ENCODE results near the gene ANKRD16.
"Not testable (repeated sequence)": the region's sequence is repeated elsewhere in the genome, so short reads cannot be mapped to it uniquely, and the experiment has no call there.

The ANKRD16 gene

GRCh38 chr10:5889624-5890451 lies at the start of gene ANKRD16, which contains the start of gene FBH1:
Gene ANKRD16 (minus strand): TSS chr10:5889893. CDS start chr10:5889354, 539 bp downstream.
Gene FBH1 (plus strand): TSS chr10:5890243. CDS start chr10:5890346, 103 bp downstream.
- DNase-seq (ENCODE audit: low read depth) = peak; percentile 98

DNA sequence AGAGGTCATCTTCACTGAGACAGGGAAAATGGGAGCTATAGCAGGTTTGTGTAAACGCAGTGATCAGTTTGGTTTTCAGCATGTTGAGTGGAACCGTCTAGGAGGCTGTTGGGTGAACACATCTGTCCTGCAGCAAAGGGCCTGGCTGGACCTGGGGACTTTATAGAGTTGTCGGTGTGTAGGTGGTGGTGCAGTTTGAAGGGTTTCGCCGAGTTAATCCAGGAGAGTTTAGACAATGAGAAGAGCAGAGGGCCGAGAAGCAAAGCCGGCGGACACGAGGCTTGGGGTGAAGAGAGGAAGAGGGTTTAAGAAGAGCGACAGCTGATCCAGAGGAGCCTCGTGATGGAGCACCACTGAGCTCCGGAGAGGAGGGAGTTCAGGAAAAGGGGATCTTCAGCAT lies 48.6 kb upstream of the ANKRD16 start:
- no peak for DNase-seq (ENCODE audit: low read depth)

DNA sequence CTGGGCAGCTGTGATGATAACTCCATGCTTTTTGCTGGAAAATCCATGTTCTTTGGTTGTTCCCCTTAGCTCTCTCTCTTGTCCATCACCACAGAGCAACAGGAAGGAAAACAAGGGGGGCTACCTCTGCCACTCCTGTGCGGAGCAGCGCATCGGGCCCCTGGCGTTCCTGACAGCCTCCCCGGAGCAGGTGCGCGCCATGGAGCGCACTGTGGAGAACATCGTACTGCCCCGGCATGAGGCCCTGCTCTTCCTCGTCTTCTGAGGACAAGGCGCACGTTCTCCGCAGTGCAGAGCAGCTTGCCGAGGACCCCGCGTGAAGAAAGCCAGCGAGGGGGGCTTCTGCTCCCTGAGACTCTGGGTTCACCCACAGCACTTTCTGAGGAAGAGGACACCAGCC lies 47.3 kb upstream of the ANKRD16 start:
- no peak for DNase-seq (ENCODE audit: low read depth)

DNA sequence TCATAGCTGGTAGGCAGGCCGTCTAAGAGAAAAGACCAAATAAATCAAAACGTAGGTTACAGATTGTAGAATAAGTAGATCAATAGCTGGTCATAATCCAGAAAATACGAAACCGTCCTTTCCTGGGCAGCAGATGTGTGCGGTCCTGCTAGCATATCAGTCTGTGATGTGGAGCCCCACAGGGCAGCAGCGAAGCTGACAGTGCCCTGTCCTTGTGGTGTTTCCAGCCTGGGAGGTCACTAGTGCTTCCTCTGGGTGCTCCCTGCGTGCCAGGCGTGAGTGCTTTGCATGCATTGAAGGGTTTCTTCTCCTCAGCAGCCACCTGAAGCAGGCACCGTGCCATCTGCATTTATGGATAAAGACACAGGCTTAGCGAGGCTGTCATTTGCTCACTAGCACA lies 45.9 kb upstream of the ANKRD16 start:
- no peak for DNase-seq (ENCODE audit: low read depth)

- no peak for DNase-seq (ENCODE audit: low read depth)
Observed at GRCh38 chr10:5933909-5934546, 44.3 kb upstream of the ANKRD16 start.

DNA sequence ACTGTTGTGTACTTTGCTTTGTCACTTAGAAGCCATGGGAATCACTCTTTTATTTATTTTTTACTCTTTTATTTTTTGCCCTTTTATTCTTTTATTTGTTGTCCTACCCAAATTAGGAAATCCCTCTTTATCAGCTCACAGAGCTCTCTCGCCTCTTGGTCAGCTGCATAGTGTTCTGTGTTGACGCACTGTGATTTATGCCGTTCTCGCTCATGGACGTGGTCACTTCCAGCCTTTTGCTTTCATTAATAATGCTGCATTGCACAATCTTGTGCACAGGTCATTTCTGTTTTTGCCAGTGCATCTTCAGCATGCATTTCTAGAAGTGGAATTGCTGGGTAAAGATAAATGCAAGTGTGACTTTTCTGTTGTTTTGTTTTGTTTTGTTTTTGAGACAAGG lies 42.7 kb upstream of the ANKRD16 start:
- DNase-seq (ENCODE audit: low read depth) = peak; percentile 92

DNA sequence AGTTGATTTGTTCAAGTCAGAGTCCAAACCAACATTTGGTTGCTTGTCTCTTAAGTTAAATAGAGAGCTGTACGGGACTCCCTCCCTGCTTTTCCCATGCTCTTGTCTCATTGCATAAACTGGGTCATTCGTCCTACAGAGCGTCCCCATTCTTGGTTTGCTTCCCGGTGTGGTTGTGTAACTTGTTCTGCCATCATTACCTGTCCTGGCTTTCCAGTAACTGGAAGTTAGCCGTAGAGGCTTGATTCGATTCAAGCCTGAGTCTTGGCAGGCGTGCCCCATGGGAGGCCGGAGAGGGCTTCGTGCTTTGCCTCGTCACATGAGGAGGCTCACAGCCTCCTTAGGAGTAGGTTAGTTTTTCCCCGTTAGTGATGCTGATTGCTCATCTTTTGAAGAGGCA lies 40.6 kb upstream of the ANKRD16 start:
- DNase-seq (ENCODE audit: low read depth) = no peak

DNA sequence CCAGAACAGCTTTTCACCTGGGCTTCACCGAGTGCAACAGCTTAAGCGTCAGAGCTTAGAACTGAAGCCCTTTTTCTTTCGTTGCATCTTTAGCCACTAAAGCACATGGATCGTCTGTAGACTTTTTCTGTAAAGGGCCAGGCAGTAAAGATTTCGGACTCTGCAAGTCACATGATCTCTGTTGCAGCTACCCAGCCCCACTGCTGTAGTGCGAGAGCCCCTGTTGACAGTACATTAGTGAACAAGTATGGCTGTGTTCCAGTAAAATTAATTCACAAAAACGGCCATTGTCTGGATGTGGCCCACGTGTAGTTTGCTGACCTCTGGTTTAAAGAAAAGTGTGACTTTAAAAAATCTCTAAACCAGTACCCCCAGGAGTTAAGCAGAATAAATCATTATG lies 39.7 kb upstream of the ANKRD16 start:
- DNase-seq (ENCODE audit: low read depth) = no peak

- no peak for DNase-seq (ENCODE audit: low read depth)
Observed at GRCh38 chr10:5927306-5927705, 37.6 kb upstream of the ANKRD16 start.

- no peak for DNase-seq (ENCODE audit: low read depth)
Observed at GRCh38 chr10:5924889-5925288, 35.2 kb upstream of the ANKRD16 start.

- no peak for DNase-seq (ENCODE audit: low read depth)
Observed at GRCh38 chr10:5921746-5922145, 32.1 kb upstream of the ANKRD16 start.

- DNase-seq (ENCODE audit: low read depth) = no peak
Observed at GRCh38 chr10:5919568-5919967, 29.9 kb upstream of the ANKRD16 start.

- no peak for DNase-seq (ENCODE audit: low read depth)
Observed at GRCh38 chr10:5918763-5919162, 29.1 kb upstream of the ANKRD16 start.

DNA sequence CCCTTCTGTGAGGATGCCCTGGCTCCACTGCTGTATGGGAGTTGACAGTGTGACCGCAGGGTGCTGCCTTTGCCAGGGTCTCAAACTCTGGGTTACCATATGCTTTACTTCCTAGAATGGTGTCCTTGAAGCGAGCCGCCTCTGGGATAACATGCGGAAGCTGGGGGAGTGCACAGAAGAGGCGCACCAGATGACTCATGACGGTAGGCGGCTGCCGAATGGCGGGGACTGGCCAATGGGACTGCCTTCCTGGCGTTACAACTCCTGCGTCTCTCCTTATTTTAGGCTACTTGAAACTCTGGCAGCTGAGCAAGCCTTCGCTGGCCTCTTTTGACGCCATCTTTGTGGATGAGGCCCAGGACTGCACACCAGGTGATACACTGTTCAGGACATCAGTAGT lies 27.6 kb upstream of the ANKRD16 start:
- DNase-seq (ENCODE audit: low read depth) = no peak

DNA sequence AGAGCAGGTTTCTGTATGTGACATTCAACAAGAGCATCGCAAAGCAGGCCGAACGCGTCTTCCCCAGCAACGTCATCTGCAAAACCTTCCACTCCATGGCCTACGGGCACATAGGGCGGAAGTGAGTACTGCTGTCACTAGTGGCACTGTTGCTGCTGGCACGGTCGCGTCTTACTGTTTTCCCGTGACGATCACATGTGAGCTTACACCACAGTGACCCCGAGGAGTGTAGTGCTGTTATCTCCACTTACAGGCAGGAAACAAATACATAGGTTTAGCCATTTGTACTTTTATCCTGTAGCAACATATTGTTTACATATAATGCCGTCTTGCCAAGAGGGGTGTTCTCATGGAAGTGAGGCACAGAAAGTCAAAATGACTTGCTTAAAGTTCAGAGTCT lies 25.8 kb upstream of the ANKRD16 start:
- DNase-seq (ENCODE audit: low read depth) = no peak

DNA sequence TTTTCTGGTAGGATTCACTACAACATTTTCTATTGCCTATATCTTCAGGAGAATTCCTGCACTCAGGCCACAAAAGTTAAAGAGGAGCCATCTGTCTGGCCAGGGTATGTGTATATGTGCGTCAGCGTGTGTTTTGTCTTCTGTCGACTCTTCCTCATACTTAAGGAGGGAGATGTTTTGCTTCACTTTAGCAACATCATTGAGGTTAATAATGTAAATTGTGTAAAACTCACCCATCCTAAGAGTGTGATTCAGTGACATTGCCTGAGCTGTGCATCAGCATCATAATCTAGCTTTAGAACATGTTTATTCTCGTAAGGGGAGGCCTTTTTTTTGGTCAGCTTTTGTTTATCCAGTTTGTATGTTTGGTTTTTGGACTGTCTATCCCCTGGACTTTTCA lies 24.0 kb upstream of the ANKRD16 start:
- DNase-seq (ENCODE audit: low read depth) = no peak

- DNase-seq (ENCODE audit: low read depth) = no peak
Observed at GRCh38 chr10:5911670-5912069, 22.0 kb upstream of the ANKRD16 start.

DNA sequence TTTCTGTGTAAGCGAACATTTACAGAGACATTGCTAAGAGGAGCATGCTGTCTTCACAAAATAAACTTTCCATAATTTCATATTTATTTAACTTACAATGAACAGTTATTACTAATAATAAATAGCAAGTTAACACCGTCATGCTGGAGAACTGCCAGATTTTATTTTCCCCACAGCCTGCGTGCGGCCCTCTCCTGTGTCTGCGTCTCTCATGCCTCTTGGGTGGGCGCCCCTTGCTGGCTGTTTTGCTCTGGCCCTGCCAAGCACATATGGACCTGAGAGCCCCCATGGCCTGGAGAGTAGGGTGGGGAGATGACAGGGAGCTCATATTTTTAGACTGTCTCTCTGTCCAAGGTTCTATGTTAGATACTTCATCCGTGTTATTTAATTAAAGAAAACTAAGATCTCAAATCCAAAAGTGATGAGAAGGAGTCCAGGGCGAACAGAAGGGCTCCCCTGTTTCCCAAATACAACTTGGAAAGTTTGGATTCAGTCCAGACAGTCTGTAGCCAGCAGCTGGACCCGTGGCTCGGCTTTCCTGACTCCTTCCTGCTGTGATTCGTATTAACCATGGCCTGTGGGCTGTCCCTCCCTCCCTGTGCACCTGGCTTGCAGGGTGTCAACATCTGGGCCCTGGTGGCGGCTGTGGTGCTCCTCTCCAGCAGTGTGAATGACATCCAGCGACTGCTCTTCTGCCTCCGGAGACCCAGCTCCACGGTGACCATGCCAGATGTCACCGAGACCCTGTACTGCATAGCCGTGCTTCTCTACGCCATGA lies 20.8 kb upstream of the ANKRD16 start:
- DNase-seq (ENCODE audit: low read depth) = no peak

DNA sequence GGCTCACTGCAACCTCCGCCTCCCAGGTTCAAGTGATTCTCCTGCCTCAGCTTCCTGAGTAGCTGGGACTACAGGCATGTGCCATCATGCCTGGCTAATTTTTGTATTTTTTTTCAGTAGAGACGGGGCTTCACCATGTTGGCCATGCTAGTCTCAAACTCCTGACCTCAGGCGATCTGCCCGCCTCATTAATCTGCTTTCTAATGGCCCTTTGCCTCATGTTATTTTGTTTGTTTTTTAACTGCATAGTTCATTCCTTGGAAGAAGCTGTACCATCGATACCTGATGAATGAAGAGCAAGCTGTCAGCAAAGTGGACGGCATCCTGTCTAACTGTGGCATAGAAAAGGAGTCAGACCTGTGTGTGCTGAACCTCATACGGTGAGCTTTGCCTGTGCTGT lies 19.0 kb upstream of the ANKRD16 start:
- not testable (repeated sequence) for DNase-seq (ENCODE audit: low read depth)

DNA sequence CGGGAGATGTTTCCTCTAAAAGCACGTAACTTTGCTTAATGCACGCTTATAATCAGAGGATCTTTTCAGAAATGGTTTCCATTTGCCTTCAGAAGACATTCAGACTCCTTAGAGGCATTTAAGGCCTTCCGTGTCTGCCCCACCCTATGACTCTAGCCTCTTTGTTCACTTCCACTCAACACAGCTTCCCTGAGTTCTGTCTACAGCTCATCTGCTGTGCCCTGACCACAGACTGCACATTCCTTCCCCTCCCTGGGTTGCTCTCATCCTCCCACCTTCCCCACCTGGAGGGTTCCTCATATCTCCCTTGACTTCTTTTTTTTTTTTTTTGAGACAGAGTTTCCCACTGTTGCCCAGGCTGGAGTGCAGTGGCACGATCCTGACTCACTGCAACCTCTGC lies 17.0 kb upstream of the ANKRD16 start:
- DNase-seq (ENCODE audit: low read depth) = no peak

GRCh38 chr10:5905854-5906507 lies 16.3 kb upstream of the ANKRD16 start:
- no peak for DNase-seq (ENCODE audit: low read depth)

DNA sequence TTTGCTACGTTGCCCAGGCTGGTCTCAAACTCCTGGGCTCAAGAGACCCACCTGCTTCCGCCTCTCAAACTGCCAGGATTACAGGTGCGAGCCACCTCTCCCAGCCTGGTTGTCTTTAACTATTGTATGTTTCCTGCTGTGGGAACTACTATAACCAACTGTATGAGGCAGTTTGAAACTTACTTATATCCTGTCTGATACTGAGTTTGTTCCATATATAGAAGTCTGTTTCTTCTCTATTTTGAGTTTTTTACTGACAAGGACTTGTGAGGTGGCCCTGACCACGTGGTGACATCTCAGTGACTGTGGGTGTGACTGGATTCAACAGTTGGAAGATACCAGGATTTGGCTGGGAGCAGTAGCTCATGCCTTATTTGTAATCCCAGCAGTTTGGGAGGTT lies 14.5 kb upstream of the ANKRD16 start:
- no peak for DNase-seq (ENCODE audit: low read depth)

Measured in amniotic epithelial cell (primary cell).